Liver (tissue), 3 donors: ENCODE data around the gene LEMD3.

Experiments used
- ATF3 ChIP-seq: IDR thresholded peaks from 2 replicates; pipeline ENCODE4 v1.6.1; 2016; ENCODE audit warnings: antibody characterized with exemption
- CTCF ChIP-seq: fragments of 150-350 bp; IDR thresholded peaks from 2 replicates; pipeline ENCODE4 v1.5.1; 2017; ENCODE audit warnings: improper control_type of control experiment, low read depth, low read length; ENCODE audit not compliant: missing input control
- REST ChIP-seq: IDR thresholded peaks from 2 replicates; pipeline ENCODE4 v1.6.1; 2016; ENCODE audit warnings: antibody characterized with exemption, mild to moderate bottlenecking
- RXRA ChIP-seq, 2 donors: IDR thresholded peaks; 2 replicates each; pipeline ENCODE4 v1.6.1; 2017 to 2018; ENCODE audit warnings: antibody characterized with exemption in 2 of 2, mild to moderate bottlenecking in 1 of 2
- TAF1 ChIP-seq: conservative IDR thresholded peaks from 2 replicates; pipeline ENCODE4 v1.6.1; 2016; ENCODE audit warnings: antibody characterized with exemption, mild to moderate bottlenecking
- donor health status: healthy.
- donor health status: healthy.

- no peak for TF ChIP-seq REST
- TF ChIP-seq CTCF, result no peak
- no peak for TF ChIP-seq ATF3
- no peak for TF ChIP-seq RXRA (IDR thresholded peaks at IDR 0.05)
- TF ChIP-seq TAF1, result no peak
Observed at GRCh38 chr12:65171073-65171472, 1.7 kb downstream of the LEMD3 start.
